ENCODE data around the gene CARMIL1.

The CARMIL1 gene

DNA sequence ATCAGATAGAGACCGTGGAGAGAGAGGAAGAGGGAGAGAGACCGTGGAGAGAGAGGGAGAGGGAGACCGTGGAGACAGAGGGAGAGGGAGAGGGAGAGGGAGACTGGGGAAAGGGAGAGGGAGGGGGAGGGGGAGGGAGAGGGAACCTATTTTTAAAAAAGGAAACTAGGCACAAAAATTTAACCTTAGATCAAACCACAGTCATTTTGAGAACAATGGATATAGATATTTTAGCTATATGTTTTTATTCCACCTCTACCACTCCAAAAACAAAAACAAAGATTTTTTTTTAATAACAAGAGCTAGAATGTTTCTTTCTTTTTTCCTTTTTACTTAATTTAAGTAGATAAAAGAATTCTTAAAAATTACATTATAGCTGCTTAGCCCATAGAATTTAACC lies 307.8 kb downstream of the CARMIL1 start:
- no peak for DNase-seq

- no peak for DNase-seq
Measured at GRCh38 chr6:25590986-25591385, 311.8 kb downstream of the CARMIL1 start.

GRCh38 chr6:25596928-25597818 lies 318.0 kb downstream of the CARMIL1 start:
- no peak for DNase-seq

DNA sequence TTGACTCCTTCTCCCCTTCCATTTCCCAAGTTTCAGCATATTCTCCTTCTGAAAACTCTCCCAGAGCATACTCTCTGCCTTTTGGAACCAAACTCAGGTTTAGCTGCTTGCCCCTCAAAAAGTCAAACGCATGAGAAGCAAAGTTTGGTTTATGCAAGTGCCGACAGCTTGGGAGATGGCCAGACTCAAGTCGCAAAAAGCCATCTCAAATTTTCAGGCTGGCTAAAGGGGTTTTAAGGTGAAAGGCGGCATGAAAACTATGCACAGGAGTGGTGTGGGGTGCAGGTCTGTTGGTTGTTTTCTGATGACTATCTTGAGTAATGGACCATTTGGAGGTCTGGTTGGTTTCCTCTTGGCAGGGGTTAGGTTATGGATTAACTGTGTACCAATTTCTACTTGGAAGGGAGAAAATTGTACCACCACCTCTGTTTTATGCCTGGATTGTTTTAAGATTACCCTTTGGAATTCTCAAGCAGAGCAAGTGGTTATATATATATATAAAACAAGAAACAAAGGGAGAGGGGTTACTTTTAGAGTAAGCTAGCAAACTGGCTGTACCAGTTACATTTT lies 320.4 kb downstream of the CARMIL1 start:
- no peak for DNase-seq

- DNase-seq = peak; percentile 52
Measured at GRCh38 chr6:25601800-25602673, 322.9 kb downstream of the CARMIL1 start.

DNA sequence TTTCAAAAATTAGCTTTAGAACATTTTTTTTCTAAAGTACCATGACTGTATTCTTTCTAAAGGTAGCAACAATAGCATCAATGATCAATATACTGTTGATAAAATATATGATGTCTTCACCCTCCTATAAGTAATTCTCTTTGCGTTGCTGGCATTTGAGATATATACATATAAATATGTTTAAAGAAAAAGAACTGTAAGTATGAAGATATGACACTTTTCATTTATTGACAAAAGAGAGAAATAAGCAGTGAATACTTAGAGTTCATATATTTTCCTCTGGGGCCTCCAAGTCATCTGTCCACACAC lies 323.5 kb downstream of the CARMIL1 start:
- DNase-seq = no peak

GRCh38 chr6:25603251-25603650 lies 324.1 kb downstream of the CARMIL1 start:
- no peak for DNase-seq

DNA sequence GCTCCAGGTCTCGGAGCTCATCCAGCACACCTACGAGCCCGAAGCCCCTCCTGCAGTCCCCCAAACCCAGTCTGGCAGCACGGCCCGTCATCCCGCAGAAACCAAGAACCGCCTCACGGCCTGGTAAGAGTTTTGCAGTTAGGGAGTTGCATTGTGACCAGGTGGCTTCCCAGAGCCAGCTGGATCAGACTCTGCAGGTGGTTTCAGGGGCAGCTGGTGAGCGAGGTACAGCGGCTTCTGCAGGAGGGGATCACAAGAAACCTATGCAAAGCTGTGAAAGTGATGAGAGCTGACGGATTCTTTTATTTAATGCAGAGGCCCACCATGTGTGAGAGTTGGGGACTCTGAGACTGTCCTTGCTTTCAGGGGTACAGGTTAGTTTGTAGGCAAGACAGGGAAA lies 327.0 kb downstream of the CARMIL1 start:
- DNase-seq = no peak

DNA sequence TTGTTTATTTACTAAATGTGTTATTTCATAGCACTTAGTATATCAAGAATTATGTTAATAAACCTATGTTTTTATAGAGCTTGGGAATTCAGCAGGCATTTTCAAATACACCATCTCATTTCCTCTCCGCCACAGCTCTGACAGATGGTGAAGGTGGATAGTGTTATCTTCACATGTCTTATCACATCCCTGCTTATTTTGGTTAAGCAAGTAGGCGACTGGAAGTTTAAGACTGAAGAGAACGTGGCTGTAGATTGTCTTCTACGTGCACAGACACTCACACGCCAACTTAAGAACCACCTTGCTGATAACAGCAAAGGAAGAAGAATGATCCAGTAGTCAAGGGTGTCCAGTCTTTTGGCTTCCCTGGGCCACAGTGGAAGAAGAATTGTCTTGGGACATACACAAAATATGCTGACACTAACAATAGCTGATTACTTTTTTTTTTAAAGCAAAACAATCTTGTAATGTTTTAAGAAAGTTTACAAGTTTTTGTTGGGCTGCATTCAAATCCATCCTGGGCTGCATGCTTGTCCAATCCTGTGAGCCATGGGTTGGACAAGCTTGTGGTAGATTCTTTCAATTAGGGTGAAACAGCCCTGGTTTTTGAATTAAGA lies 329.5 kb downstream of the CARMIL1 start:
- no peak for DNase-seq

- DNase-seq = no peak
Measured at GRCh38 chr6:25612666-25613065, 333.5 kb downstream of the CARMIL1 start.

DNA sequence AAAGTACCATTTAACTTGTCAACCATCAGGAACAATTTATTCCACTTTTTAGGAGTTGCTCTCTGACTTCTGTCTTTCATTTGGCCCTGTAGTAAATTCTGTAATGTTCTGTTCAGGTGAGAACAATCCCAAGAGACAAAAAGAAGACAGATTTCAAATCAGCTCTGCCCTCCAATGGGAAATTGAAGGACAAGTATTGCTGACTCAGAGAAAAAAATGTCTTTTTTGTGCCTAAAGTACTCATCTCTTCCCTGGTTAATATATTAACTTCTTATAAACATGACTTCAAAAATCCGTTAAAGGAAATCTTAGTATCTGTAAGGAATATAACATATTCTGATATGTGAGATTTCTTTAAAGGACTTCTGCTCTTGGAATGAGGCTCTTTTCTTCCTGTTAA lies 334.2 kb downstream of the CARMIL1 start:
- DNase-seq = no peak

- DNase-seq = no peak
Measured at GRCh38 chr6:25614052-25614451, 334.9 kb downstream of the CARMIL1 start.

DNA sequence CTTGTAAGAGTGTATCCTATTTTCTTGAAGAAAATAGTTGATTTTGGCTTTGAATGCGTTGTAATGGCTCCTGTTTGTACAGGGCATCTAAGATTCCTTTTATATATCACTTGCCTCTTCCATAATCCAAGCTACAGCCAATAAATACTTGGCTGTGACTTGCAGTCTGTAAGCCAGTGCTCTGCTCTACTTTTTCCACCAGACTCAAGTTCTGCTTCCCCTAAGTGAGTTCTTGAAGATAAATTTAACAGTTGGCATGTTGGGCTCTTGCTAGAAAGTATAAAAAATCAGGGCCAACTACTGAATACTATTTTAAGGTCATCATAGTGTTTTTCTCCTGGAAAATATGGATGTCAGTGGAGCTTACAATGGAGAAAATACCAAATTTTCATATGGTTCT lies 336.3 kb downstream of the CARMIL1 start:
- no peak for DNase-seq

- no peak for DNase-seq
Measured at GRCh38 chr6:25617997-25618396, 338.8 kb downstream of the CARMIL1 start.

GRCh38 chr6:25619217-25619616 lies 340.0 kb downstream of the CARMIL1 start:
- DNase-seq = no peak

DNA sequence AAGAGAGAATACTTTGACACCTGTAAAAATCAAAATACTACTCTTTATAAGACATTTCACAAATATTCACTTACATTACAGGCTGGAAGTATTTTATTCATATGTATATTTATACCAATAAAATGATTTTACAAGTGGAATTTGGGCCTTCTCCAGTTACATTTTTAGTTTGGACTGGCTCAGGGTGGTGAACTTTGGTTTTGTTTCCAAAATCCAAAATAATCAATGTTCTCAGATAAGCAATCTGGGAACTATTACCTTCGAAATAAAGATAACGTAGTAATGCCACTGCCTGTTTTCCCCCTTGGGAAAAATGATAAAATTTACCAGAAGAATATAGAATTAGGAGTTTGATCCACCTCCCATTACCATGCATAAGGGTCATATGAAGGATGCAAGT lies 341.2 kb downstream of the CARMIL1 start:
- DNase-seq = no peak

GRCh38 chr6:25623065-25623464 lies 343.9 kb downstream of the CARMIL1 start:
- no peak for DNase-seq

DNA sequence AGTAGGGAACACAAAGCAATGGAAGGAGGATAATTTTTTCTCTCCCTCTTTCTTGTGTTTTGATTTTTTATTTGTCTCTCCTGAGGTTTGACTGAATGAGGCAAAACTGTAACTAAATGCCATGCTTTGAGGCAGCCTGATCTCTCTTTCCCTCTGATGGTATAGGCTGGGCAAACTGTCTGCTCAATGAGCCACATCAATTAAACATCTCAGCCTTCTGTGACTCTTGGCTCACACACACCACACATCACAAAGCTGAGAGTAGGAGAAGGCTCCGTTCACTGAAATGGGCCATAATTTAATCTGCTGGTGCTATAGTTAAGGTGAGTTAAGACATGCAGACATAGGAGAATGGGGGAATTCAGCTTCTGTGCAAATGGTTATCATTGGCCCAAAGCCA lies 344.7 kb downstream of the CARMIL1 start:
- DNase-seq = no peak

- DNase-seq = no peak
Measured at GRCh38 chr6:25627001-25627400, 347.8 kb downstream of the CARMIL1 start.

- DNase-seq = no peak
Measured at GRCh38 chr6:25628471-25629197, 349.5 kb downstream of the CARMIL1 start.

- DNase-seq = no peak
Measured at GRCh38 chr6:25629198-25629576, 350.0 kb downstream of the CARMIL1 start.

DNA sequence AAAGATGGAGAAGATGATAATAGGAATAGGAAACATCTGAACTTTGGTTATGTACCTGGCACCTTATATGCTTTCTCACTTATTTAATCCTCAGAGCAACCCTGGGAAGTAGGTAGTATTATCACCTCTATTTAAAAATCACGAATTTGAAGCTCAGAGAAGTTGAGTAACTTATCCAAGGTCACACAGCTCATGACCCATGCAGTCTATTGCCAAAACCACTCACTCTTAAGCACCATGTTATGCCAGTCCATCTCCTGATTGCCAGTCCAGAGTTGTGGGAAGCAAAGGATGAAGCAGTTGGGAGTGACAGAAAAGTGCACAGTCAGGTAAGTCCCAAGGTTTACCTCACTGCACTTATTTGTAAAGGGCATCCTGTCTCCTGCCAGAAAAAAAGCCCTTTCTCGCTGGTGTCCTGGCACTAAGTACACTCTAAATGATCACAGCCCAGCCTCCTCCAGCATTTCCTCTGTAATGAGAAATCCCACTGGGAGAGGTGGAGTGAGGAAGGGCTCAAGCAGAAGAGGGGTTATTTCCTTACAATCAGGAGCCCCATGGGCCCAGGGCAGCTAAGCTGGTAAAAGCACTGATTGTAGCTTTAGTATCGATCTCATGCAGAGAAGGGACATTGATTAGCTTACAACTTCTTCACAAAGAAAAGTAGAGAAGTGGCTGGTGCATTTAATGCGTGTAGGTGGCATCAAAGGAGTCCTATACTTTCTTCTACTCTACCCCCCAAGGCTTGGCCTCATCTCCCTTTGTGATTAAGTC lies 351.5 kb downstream of the CARMIL1 start:
- DNase-seq = no peak

Measured in fibroblast of skin of right biceps (primary cell).